ENCODE results near the gene NECAB3. TPM values are rescaled to one million over a fixed set of nuclear protein-coding genes. Genes with fewer than 3 reads are reported as not detected.

The NECAB3 gene
- total and polyA plus RNA-seq, 3 experiments from 2014 or later: 2.7 to 20.6 (median 19.0) TPM

GRCh38 chr20:33673410-33674293 is 576 bp downstream of the NECAB3 start:
- Histone ChIP-seq H3K27ac (ENCODE audit: low read depth, low read length) (peak overlapping the region; percentile 78), H3K4me3 (ENCODE audit: low read length) (peak overlapping the region; percentile 40), H3K9me3 (ENCODE audit: low read length) (no peaks in the 10 kb centered on the region), H3K36me3 (ENCODE audit: insufficient read depth, low read length) (no peaks in the 10 kb centered on the region), H3K4me1 (ENCODE audit: insufficient read depth, low read length) (peaks cover 33% of the 10 kb centered on the region), H3K27me3 (ENCODE audit: insufficient read depth, low read length, poor library complexity, severe bottlenecking) (no peaks in the 10 kb centered on the region)
- Mint-ChIP-seq H3K27me3 (no peaks in the 10 kb centered on the region), H3K9me3 (no peaks in the 10 kb centered on the region), H3K36me3 (peaks cover 0 to 2% (median 0%) of the 10 kb centered on the region in 3 donors), H3K4me1 (peaks cover 22 to 39% (median 34%) of the 10 kb centered on the region in 3 donors), H3K4me3 (peak overlapping the region; percentile 68 to 93 (median 89)), H3K27ac (peak overlapping the region; percentile 37 to 96 (median 85))
- POLR2A ChIA-PET: no interaction called here
- CTCF ChIA-PET: no interaction called here
- no peak for DNase-seq

GRCh38 chr20:33673114-33673409 is 1.2 kb downstream of the NECAB3 start:
- H3K9me3 Mint-ChIP-seq: no peaks in the 10 kb centered on the region
- H3K27me3 ChIP-seq (ENCODE audit: insufficient read depth, low read length, poor library complexity, severe bottlenecking): no peaks in the 10 kb centered on the region
- no peaks in the 10 kb centered on the region for H3K27me3 Mint-ChIP-seq
- H3K4me1 ChIP-seq (ENCODE audit: insufficient read depth, low read length): peaks cover 33% of the 10 kb centered on the region
- POLR2A ChIA-PET: no interaction called here
- H3K27ac Mint-ChIP-seq: peak overlapping the region in 7 of 8 donors; percentile 37 to 96 (median 79)
- CTCF ChIA-PET: no interaction called here
- H3K27ac ChIP-seq (ENCODE audit: low read depth, low read length): peak overlapping the region; percentile 78
- H3K4me1 Mint-ChIP-seq: peaks cover 21 to 39% (median 33%) of the 10 kb centered on the region in 3 donors
- H3K36me3 ChIP-seq (ENCODE audit: insufficient read depth, low read length): no peaks in the 10 kb centered on the region
- peak overlapping the region; percentile 40 for H3K4me3 ChIP-seq (ENCODE audit: low read length)
- H3K36me3 Mint-ChIP-seq: peaks cover 0 to 2% (median 0%) of the 10 kb centered on the region in 3 donors
- no peaks in the 10 kb centered on the region for H3K9me3 ChIP-seq (ENCODE audit: low read length)
- DNase-seq: no peak
- peak overlapping the region; percentile 68 to 91 (median 89) for H3K4me3 Mint-ChIP-seq

DNA sequence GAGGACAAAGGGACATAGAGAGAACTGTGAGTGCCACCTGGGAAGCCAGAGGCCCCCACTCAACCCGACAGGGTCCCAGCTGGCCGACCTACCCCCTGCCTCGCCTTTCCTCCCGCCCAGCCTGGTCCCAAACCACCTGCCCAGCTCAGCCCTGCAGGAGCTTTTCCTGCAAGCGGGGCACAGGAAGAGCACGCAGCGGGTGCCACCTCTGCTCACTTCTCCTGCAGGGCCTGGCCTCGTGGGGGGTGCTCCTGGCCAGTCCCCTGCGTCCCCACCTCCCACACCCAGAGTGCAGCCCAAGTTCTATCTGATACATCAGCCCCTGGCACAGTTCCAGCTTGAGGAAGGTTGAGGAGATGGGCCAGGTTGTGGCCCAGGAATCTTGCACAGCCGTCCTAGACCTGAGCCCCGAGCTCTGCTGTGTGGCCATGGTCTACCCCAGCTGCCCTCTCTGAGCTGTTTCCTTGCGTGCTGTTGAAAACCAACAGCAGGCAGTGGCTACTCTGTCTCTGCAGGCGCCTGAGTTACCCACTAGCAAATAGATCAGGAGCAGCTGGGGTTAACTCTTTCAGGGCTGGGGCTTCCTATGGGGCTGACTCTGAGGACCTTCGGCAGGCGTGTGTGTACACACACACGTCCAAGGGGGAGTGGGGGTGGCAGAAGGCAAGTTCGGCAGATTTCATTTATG is 1.7 kb downstream of the NECAB3 start:
- Mint-ChIP-seq H3K4me1 (peaks cover 21 to 38% (median 32%) of the 10 kb centered on the region in 3 donors), H3K27ac (peak overlapping the region in 7 of 8 donors; percentile 52 to 96 (median 68)), H3K36me3 (peaks cover 0 to 2% (median 0%) of the 10 kb centered on the region in 3 donors), H3K9me3 (no peaks in the 10 kb centered on the region), H3K27me3 (no peaks in the 10 kb centered on the region), H3K4me3 (peak overlapping the region; percentile 68 to 91 (median 89))
- Histone ChIP-seq H3K9me3 (ENCODE audit: low read length) (no peaks in the 10 kb centered on the region), H3K4me3 (ENCODE audit: low read length) (no peak overlapping the region), H3K4me1 (ENCODE audit: insufficient read depth, low read length) (peaks cover 30% of the 10 kb centered on the region), H3K27me3 (ENCODE audit: insufficient read depth, low read length, poor library complexity, severe bottlenecking) (no peaks in the 10 kb centered on the region), H3K27ac (ENCODE audit: low read depth, low read length) (peak overlapping the region; percentile 78), H3K36me3 (ENCODE audit: insufficient read depth, low read length) (no peaks in the 10 kb centered on the region)
- DNase-seq: no peak
- CTCF ChIA-PET: interaction anchor here (7.2 kb wide), 1 partner anchor 9 kb away, joined by 103 read pairs; no protein-coding TSS in a partner anchor
- POLR2A ChIA-PET: no interaction called here

DNA sequence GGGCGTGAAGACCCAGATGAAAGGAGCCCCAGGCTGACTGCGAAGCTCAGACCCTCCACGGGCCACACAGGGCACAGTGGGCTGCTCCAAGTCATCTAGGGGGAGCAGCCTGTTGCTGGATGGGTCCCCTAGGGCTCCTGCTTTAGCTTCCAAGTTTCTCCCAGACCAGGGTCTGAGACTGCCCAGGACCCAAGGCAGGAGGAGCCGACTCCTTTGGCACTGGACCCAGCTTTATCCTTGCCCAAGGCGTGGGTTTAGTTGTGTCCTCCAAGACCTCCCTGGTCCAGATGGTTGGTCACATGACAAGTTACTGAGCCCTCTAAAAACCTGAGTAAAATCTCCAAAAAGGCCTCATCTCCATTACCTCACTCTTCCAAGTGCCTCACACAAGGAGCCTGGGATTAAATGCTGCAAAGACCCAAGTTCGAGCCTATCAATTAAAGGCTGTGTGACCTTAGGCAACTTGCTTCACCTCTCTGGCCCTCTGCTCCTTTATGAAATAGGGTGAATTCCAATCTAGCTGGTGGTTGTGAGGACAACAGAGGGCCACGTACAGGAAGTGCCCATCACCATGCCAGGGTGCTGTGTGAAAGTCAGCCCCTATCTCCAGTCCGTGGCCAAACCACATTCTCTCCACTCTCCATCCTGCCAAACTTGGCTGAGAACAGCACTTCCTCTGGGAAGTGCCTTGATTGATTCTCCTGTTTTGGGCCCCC is 2.5 kb downstream of the NECAB3 start:
- H3K27ac Mint-ChIP-seq: peak overlapping the region in 7 of 8 donors; percentile 45 to 85 (median 68)
- Histone ChIP-seq H3K27ac (ENCODE audit: low read depth, low read length) (no peak overlapping the region), H3K9me3 (ENCODE audit: low read length) (no peaks in the 10 kb centered on the region), H3K36me3 (ENCODE audit: insufficient read depth, low read length) (no peaks in the 10 kb centered on the region), H3K4me1 (ENCODE audit: insufficient read depth, low read length) (peaks cover 29% of the 10 kb centered on the region), H3K27me3 (ENCODE audit: insufficient read depth, low read length, poor library complexity, severe bottlenecking) (no peaks in the 10 kb centered on the region), H3K4me3 (ENCODE audit: low read length) (no peak overlapping the region)
- ChIA-PET POLR2A (interaction anchor here (1.0 kb wide), 1 partner anchor 8 kb away, joined by 4 read pairs; no protein-coding TSS in a partner anchor), CTCF (interaction anchor here (5.4 to 7.2 kb wide), 2 partner anchors 10 to 214 kb away, joined by 52 to 103 read pairs; no protein-coding TSS in a partner anchor)
- no peak for DNase-seq
- H3K27me3 Mint-ChIP-seq: no peaks in the 10 kb centered on the region
- peak overlapping the region in 6 of 7 donors; percentile 35 to 84 (median 41) for H3K4me3 Mint-ChIP-seq
- peaks cover 0 to 4% (median 0%) of the 10 kb centered on the region in 3 donors for H3K36me3 Mint-ChIP-seq
- no peaks in the 10 kb centered on the region for H3K9me3 Mint-ChIP-seq
- H3K4me1 Mint-ChIP-seq: peaks cover 20 to 39% (median 30%) of the 10 kb centered on the region in 3 donors

DNA sequence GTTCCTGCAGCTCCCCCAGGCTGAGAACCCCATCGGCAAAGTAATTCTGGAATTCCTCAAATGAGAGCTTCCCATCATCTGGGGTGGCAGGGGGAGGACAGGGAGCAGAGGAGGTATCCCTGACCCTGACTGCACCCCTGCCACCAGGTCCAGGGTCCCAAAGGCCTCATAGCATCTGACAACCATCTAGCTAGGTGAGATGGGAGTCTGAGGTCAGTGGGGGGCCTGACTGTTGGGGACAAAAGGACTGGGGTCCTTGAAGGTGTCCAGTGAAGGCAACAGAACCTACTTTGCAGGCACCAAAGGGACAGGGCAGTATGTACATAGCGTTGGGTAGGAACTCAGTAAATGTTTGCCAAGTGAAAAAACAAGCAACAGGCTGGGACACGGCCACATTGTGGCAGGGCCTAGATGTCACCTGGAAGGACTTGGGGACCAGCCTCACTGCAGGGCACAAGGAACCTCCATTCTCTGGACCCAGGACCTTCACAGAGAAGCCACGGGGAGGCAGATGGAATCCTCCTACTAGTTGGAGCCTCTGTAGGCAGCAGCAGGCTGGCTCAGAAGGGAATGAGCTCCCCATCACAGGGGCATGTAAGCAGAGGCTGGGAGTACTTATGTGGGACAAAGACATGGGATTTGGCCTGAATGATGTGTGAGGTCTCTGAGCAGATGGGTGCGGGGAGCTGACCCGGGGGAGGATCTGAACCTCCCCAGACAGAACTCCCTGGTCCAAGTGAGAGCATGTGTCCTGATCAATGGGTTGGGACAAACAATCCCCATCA is 3.3 kb downstream of the NECAB3 start:
- H3K27ac ChIP-seq (ENCODE audit: low read depth, low read length): no peak overlapping the region

GRCh38 chr20:33669873-33670640 is 4.2 kb downstream of the NECAB3 start:
- no peaks in the 10 kb centered on the region for H3K36me3 ChIP-seq (ENCODE audit: insufficient read depth, low read length)
- H3K4me1 ChIP-seq (ENCODE audit: insufficient read depth, low read length): peaks cover 33% of the 10 kb centered on the region
- Mint-ChIP-seq H3K27me3 (no peaks in the 10 kb centered on the region), H3K36me3 (peaks cover 0 to 7% (median 0%) of the 10 kb centered on the region in 3 donors), H3K9me3 (no peaks in the 10 kb centered on the region), H3K4me1 (peaks cover 26 to 50% (median 38%) of the 10 kb centered on the region in 3 donors), H3K4me3 (peak overlapping the region in 1 of 7 donors; percentile 62), H3K27ac (peak overlapping the region in 5 of 8 donors; percentile 29 to 87 (median 54))
- no peaks in the 10 kb centered on the region for H3K27me3 ChIP-seq (ENCODE audit: insufficient read depth, low read length, poor library complexity, severe bottlenecking)
- no peak overlapping the region for H3K4me3 ChIP-seq (ENCODE audit: low read length)
- DNase-seq: no peak
- no peaks in the 10 kb centered on the region for H3K9me3 ChIP-seq (ENCODE audit: low read length)
- ChIA-PET POLR2A (interaction anchor here (0.5 to 4.4 kb wide), 3 partner anchors 9 to 60 kb away, joined by 4 to 24 read pairs (median 6); no protein-coding TSS in a partner anchor), CTCF (interaction anchor here (1.4 to 7.2 kb wide), 3 partner anchors 11 to 212 kb away, joined by 4 to 103 read pairs (median 52); no protein-coding TSS in a partner anchor)
- no peak overlapping the region for H3K27ac ChIP-seq (ENCODE audit: low read depth, low read length)

More for the DNA sequence above, 3.3 kb downstream of the NECAB3 start:
- no peaks in the 10 kb centered on the region for H3K27me3 Mint-ChIP-seq
- H3K27me3 ChIP-seq (ENCODE audit: insufficient read depth, low read length, poor library complexity, severe bottlenecking): no peaks in the 10 kb centered on the region
- peaks cover 26 to 46% (median 35%) of the 10 kb centered on the region in 3 donors for H3K4me1 Mint-ChIP-seq
- H3K27ac Mint-ChIP-seq: peak overlapping the region in 6 of 8 donors; percentile 26 to 85 (median 50)
- ChIA-PET POLR2A (interaction anchor here (0.6 to 4.4 kb wide), 3 partner anchors 8 to 19 kb away, joined by 4 to 24 read pairs (median 6); no protein-coding TSS in a partner anchor), CTCF (interaction anchor here (1.4 to 7.2 kb wide), 3 partner anchors 11 to 213 kb away, joined by 4 to 103 read pairs (median 52); no protein-coding TSS in a partner anchor)
- no peak for DNase-seq
- H3K9me3 ChIP-seq (ENCODE audit: low read length): no peaks in the 10 kb centered on the region
- no peaks in the 10 kb centered on the region for H3K36me3 ChIP-seq (ENCODE audit: insufficient read depth, low read length)
- peak overlapping the region in 2 of 7 donors; percentile 24 to 84 for H3K4me3 Mint-ChIP-seq
- H3K9me3 Mint-ChIP-seq: no peaks in the 10 kb centered on the region
- peaks cover 36% of the 10 kb centered on the region for H3K4me1 ChIP-seq (ENCODE audit: insufficient read depth, low read length)
- no peak overlapping the region for H3K4me3 ChIP-seq (ENCODE audit: low read length)
- peaks cover 0 to 7% (median 0%) of the 10 kb centered on the region in 3 donors for H3K36me3 Mint-ChIP-seq

All from CD8-positive, alpha-beta memory T cell (primary cell).